G401 (cell line): ENCODE results near the gene SNRPD2. TPM values are rescaled to one million over a fixed set of nuclear protein-coding genes. Genes with fewer than 3 reads are reported as not detected.
A peak's percentile ranks its signal among the peaks of the same experiment; 100 is the strongest.
"Not testable (repeated sequence)": the region's sequence is repeated elsewhere in the genome, so short reads cannot be mapped to it uniquely, and the experiment has no call there.

Experiments used
- DNase-seq: peaks from one replicate; pipeline ENCODE4 v3.0.0-alpha.2; 2015; ENCODE audit warnings: low spot score
- in situ Hi-C: cut with HindIII; loops from 2 replicates; pipeline ENCODE4 v1.10.0; 2016; ENCODE audit warnings: low sequenced_read_pairs, mixed read lengths
- total RNA-seq: library from RNA; depleted of rRNA; stranded (reverse); fragments of >200 nt; shearing (Covaris generic); gene quantifications from 2 replicates; pipeline ENCODE4 v1.2.3, GENCODE V29; 2014

SNRPD2 gene
- total RNA-seq, 1 experiment from 2014 or later, result 394 TPM

- DNase-seq, result no peak
- in situ Hi-C loops, result no loop called here
Measured at GRCh38 chr19:45705710-45706415, 14.1 kb upstream of the SNRPD2 start.

DNA sequence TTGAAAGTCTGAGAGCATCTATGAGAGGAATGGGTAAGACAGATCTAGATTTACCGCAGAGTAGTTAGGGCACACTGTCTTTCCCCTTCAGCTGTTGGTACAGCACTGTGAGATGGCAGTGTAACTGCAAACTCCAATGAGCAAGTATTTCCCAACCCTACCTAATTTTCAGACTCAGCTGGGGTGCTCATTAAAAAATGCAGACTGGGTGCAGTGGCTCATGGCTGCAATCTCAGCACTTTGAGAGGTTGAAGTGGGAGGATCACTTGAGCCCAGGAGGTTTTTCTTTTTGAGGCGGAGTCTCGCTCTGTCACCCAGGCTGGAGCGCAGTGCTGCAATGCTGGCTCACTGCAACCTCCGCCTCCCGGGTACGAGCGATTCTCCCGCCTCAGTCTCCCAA lies 13.4 kb upstream of the SNRPD2 start:
- in situ Hi-C loops, result no loop called here
- no peak for DNase-seq

GRCh38 chr19:45701676-45702075 lies 9.9 kb upstream of the SNRPD2 start:
- in situ Hi-C loops, result no loop called here
- no peak for DNase-seq

DNA sequence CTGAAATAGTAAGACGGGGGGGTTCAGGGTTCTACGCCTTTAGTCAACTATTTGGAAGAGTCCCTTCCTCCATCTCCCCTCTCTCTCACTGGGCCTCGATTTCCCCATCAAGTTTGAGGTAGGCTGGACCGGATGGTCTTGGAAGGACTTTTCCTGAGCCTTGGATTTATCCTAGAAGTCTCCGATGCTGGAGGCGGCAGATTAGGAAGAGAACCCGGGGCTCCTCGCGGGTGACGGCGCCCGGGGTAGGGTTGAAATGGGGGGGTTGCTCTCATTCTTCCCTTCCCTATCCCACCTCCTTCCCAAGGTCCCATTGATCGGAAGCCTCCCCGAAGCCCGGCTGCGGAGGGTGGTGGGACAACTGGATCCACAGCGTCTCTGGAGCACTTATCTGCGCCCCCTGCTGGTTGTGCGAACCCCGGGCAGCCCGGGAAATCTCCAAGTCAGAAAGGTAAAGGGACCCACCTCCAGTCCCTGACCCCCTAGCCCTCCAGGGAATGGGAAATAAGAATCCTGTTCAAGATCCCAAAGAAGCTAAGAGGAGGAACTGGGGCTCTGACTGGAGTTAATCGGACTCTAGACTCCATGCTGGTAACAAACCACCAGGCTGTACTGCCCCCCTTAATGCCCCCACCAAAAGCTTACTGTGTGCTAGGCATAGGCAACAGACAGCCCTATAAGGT lies 1.5 kb upstream of the SNRPD2 start:
- peak; percentile 71 for DNase-seq
- in situ Hi-C loops, result no loop called here

DNA sequence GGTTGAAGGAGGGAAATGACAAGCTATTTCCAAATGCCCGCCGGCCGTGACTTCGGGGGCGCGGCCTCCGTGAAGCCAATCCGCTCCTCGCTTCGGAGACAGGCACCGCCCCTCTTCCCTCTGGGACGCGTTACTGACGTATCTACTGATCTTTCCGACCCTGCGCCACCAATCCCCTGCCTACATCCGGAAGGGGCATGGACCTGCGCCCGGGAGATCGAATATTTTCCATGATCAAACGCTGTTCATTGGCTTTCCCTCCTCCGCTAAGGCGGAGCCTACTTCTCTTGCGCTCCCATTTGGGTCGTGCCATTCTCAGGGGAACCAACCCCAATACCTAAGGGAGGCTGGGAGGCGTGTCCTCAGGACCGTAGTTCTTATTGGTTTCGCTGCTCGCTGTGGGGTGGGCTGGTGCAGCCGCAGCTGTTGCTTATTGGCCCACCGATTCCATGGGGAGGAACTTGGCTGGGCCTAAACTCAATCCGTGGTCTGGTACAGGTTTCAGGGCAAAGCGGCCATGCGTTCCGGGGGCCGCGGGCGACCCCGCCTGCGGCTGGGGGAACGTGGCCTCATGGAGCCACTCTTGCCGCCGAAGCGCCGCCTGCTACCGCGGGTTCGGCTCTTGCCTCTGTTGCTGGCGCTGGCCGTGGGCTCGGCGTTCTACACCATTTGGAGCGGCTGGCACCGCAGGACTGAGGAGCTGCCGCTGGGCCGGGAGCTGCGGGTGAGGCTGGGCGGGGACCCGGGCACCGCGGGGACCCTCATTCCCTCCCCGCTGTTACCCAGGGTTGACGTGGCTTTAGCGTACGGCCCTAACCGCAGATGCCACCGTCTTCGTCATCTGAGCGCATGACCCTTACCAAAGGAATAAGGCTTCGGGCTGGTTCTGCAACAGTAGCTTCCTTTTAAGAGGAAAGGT lies 693 bp upstream of the SNRPD2 start, which contains the start of gene QPCTL:
TSS of gene QPCTL (plus strand) at position 480 of the 919 bp plus-strand sequence. CDS start at position 518, 38 bp downstream.
- DNase-seq, result peak; percentile 100
- in situ Hi-C loops, result no loop called here

GRCh38 chr19:45687599-45687998 lies 4.2 kb downstream of the SNRPD2 start:
- no peak for DNase-seq
- in situ Hi-C loops, result no loop called here

GRCh38 chr19:45685045-45685444 lies 6.7 kb downstream of the SNRPD2 start:
- in situ Hi-C loops, DNase-seq: not testable (repeated sequence)

- in situ Hi-C loops, result no loop called here
- no peak for DNase-seq
Measured at GRCh38 chr19:45682908-45683307, 8.8 kb downstream of the SNRPD2 start.

DNA sequence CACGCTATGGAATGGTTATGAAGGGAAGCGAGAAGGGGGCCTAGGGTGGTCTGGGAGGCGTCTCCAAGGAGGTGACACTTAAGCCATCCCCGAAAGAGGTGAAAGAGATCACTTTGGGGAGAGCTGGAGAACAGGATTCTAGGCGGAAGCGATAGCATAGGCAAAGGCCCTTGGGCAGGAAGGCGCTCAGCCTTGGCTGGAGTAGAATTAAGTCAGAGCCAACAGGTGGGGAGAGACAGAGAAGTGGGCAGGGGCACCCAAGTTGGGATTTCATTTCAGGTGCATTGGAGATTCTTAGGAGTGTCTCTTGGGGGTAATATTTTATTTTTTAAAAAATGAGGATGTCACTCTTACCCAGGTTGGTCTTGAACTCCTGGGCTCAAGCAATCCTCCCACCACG lies 9.6 kb downstream of the SNRPD2 start:
- in situ Hi-C loops, result no loop called here
- no peak for DNase-seq

- peak; percentile 87 for DNase-seq
- in situ Hi-C loops, result no loop called here
Measured at GRCh38 chr19:45681391-45682015, 10.2 kb downstream of the SNRPD2 start.

GRCh38 chr19:45677351-45678230 lies 14.2 kb downstream of the SNRPD2 start:
- DNase-seq, result peak; percentile 73
- in situ Hi-C loops, result no loop called here

GRCh38 chr19:45676851-45677263 lies 14.9 kb downstream of the SNRPD2 start:
- in situ Hi-C loops, result no loop called here

DNA sequence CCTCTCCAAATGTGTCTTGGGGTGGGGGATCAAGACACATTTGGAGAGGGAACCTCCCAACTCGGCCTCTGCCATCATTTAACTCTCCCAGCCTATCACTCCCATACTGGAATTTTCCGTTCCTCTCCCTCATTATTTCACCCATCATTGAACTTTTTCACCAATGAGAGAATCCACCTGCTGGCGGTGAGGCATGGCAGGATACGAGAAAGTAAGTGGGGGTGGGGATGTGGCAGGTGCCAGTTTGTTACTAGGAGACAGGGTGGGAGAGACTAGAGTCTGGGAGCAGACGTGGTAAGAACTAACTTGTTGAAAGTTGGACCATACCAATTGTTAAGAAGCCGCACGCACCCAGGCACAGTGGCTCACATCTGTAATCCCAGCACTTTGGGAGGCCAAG lies 16.8 kb downstream of the SNRPD2 start:
- in situ Hi-C loops, result no loop called here
- no peak for DNase-seq

More at GRCh38 chr19:45676851-45677263, 14.9 kb downstream of the SNRPD2 start:
- DNase-seq, result no peak

GRCh38 chr19:45670670-45671453 lies 20.9 kb downstream of the SNRPD2 start:
- in situ Hi-C loops, result no loop called here
- peak; percentile 33 for DNase-seq

DNA sequence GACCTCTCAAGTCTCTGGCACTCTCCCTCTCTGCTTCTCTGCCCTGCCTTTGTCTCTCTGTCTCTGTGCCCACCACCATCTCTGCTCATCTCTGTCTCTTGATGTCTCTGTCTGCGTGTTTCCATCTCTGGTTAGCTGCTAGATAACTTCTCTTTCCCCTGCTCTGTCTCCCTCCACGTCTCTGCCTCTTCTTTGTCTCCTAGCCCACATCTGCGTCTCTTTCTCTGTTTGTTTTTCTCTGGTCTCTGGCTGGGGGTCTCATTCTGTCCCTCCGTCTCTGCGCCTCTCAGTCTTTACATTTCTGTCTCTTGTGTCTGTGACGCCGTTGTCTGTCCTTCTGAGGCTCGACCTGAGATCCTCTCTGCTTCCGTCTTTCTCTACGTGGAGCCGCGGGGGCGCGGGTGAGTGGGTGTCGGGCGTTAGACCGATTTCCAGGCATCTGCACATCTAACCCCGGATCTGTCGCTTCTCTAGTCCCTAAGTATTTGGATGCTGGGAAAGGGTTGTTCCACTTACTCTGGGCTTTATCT lies 23.3 kb downstream of the SNRPD2 start:
- no peak for DNase-seq
- in situ Hi-C loops, result no loop called here

DNA sequence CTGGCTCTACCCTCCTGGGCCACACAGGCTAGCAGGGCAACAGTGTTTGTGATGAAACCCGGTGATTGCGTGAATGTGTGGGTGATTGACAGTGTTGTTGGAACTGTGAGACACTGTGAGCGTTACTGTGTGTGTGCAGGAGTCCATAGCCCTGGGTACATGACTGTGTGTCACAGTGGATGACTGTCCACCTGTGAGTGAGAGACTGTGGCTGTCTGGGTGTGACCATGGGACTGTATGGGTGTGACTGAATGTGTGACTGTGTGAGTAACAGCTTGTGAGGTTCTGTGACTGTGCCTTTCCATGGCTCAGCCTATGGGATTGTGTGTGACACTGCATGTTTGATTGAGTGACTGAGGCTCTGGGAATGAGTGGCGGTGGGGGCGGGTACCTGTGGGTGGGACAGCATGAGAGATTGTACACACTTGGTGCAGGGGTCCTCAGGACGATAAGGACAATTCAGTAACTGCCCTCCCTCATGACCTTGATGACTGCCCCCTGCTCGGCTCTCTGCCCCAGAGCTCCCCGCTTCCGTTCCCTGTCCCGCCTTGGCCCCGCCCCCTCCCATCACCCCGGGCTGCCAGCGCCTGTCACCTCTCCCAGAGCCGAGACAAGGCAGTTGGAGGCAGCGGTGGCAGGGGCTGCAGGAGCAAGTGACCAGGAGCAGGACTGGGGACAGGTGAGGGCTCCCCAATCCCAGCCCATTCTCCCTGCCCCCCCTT lies 24.0 kb downstream of the SNRPD2 start, which contains the start of gene GIPR:
TSS of gene GIPR (plus strand) at position 602 of the 722 bp plus-strand sequence. CDS start 1,300 bp downstream, outside the sequence.
- DNase-seq, result no peak
- in situ Hi-C loops, result no loop called here

GRCh38 chr19:45664575-45664974 lies 27.2 kb downstream of the SNRPD2 start:
- no peak for DNase-seq
- in situ Hi-C loops, result no loop called here
